GM18868 (cell line): ENCODE results near the gene PER2.
"Not testable (repeated sequence)": the region's sequence is repeated elsewhere in the genome, so short reads cannot be mapped to it uniquely, and the experiment has no call there.

ENCODE experiments used
- ATAC-seq: cut with Tn5 transposase; IDR thresholded peaks from one replicate; pipeline ENCODE4 v1.9.1; 2021; ENCODE audit warnings: mild to moderate bottlenecking, moderate library complexity; ENCODE audit not compliant: unreplicated experiment

The PER2 gene

DNA sequence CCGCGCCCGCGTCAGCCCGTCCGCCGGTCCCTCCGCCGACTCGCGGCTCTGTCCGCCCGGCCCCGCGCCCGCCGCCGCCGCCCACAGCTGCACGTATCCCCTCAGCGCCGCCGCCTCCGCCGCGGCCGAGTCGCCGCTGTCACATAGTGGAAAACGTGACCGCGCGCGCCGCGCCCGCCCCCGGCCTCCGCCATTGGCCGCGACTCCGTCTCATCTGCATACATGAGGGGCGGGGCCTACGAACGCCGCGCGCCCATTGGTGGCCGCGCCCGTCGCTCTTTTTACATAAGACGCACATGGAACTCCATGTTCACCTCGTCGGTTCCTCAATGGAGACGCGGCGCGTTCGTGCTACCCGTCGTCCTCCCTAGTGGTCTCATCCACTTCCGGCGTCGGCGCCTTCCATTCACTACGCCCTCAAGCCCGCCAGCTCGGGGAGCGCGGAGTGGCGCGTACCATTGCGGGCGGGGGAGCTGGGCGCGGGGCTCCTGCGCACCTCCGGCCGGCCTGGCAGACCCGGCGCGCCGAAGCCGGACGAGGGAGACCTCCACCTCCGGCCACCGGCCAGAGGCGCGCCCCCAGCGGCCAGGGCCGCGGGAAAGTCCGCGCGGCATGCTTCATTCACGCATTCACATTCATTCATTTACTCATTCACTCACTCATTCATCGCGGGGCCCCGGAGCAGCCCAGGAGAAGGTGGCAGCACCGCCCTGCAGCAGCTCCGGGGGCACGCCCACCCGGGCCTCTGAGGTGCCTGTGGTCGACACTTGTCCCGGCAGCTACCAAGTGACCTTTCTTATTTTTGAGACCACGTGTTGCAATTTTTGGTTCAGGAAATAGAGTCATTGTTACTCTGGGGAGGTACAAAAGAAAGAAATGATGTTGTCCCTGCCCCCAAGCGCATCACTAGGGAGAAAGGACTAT, 502 bp upstream of the PER2 start:
- peak; percentile 91 for ATAC-seq

DNA sequence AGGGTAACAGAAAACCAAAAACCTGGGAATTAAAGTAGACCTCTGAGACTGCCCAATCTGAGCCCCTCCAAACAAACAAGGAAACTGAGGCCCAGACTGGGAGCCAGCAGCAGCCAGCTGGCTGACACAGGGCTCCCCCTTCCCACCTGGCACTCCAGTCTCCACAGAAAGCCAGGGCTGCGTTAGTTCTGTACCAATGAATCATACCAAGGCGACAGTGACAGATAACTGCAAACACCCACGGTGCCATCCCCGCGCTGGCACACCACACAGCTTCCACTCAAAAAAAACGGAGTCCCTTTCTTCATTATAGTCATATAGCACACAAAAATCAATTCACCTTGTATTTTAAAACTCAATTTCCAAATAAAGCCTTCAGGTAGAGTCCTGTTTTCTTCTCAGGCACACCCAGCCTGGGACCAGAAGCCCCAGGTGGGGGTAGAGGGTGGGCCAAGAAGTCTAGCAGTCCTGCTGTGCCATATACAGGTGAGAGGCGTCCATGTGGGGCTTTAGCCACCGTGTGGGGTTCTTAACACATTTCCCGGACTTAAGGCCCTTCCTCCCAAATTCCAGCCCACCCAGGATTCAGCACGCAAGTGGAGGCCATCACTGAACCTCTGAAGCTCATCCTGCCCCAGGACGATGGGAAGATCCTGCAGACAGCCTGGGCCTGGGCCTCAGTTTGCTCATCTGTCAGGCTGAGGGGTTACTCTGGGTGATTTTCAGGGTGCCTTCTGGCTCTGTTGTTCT, 1.2 kb downstream of the PER2 start:
- no peak for ATAC-seq

DNA sequence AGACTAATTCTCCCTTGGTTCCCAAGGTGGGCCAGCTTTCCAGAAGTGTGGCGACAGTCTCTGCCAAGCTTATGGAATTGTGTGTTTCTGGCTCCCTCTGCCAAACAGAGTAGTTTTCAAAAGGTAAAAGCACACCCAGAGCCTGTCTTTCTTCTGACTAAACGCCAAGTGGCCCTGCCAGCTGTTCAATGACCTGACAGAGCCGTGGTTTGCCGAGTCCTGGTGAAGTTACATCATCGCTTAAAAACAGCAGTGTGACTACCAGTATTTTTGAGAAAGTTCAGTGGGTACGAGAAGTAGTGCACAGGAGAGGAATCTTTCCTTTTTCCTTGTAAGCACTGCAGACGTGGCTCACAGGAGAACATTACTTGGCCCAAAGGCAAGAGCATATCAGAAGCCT, 1.9 kb downstream of the PER2 start:
- no peak for ATAC-seq

DNA sequence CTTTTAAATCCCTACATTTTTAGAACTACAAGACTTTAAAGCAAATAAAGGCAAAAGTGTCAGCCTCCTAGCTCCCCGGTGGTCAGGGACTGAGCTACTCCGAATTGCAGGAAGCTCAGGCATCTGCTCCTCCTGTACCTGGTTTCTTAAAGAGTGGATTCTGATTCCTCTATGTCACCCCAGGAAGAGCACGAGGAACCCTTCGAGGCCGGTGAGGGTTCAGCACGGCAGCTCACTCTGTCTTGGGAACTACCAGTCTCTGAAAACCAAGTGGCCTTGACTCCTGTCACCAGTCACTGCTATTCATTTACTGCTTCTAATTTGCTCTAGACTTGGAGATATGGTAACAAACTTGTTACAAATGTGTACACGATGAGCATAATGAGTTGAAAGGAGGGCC, 2.3 kb downstream of the PER2 start:
- no peak for ATAC-seq

DNA sequence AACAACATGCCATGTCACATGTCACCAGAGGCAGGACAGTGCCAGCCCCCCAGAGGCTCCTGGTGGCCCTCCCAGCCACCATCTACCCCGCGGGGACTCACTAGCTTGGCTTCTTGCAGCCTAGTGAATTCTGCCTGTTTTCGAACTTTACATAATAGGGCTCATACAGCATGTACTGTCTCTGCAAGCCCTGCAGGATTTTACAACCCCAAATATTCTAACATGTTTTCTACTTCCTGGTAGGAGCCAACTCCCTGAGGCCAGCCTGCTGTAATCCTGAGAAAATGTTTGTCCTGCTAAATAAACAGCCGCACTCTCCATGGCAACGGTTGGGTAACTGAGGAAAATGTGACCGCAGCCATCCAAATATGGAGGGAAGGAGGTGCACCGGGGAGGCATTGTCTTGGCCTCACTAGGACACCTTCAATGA, 2.7 kb downstream of the PER2 start:
- ATAC-seq = no peak

GRCh38 chr2:238284802-238285515, 3.5 kb downstream of the PER2 start:
- ATAC-seq = no peak

DNA sequence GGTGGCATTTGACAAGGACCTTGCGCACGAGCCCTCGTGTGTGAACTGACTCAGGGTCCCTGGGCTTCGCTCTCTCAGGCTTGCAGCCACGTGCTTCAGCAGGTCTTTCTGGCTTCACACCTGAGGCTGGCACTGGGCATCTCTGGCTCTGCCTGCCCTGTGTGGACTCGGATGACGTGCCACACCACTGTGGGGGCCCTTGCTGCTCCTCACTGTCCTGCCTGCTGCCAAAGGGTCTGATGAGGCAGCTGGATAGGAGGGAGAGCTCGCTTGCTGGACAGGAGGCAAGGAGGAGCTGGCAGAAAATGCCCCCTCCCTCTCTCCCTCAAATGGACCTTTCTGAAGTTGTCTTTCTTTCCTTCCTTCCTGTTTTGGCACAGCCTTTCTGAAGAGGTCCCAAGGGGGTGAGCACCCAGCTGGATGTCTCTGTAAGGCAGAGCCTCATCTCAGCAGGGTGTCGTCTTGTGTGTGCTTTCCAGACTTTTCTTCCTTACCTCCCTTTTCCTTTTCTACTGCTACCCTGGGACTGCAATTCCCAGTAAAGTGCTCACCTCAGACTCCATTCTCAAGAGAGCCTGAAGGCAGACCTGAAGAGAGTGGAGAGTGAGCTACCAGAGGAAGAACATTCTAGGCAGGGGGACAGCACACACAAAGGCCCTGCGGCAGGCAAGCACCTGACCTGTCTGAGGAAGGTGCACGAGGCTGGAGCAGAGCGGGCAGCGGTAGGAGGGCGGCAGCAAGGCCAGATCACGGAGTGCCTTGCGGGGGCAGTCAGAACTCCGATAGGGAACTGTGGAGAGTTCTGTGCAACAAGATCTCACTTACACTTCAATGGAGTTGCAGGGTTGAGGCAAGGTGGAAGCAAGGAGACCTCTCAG, 5.3 kb downstream of the PER2 start:
- ATAC-seq = no peak

GRCh38 chr2:238281826-238282480, 6.5 kb downstream of the PER2 start:
- ATAC-seq = no peak

DNA sequence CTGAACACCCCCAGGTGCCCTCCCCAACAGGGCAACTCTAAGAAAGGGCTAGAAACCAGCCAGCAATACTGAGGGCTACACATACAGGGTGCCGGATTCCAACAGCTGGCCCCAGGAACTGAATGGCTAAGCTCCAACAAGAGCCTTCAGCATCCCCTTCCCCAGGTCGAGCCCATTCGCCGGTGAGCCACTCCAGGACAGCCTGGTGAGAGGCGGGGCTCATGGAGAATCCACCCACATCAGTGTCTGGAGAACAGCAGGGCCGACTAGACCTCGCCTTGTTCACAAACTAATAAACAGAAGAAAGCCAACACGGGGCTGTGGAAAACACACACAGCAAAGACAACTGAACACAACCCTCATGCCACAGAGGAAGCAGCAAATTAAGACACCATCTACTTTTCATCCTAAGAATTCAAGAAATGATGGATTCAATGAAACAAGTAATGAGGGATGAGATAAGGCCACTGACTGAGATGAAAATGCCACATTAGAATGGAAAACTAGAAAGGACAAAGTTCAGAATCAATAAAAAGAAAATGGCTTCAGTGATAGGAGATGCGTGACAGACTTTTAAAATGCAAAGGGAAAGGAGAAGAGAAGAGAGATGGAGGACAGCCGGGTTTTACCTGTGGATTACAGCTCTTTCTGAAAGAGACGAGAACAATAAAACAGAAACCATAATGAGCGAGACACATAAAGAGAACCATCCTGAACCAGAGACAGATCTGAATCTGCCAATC, 8.2 kb downstream of the PER2 start:
- no peak for ATAC-seq

- no peak for ATAC-seq
Measured at GRCh38 chr2:238279324-238279682, 9.1 kb downstream of the PER2 start.

DNA sequence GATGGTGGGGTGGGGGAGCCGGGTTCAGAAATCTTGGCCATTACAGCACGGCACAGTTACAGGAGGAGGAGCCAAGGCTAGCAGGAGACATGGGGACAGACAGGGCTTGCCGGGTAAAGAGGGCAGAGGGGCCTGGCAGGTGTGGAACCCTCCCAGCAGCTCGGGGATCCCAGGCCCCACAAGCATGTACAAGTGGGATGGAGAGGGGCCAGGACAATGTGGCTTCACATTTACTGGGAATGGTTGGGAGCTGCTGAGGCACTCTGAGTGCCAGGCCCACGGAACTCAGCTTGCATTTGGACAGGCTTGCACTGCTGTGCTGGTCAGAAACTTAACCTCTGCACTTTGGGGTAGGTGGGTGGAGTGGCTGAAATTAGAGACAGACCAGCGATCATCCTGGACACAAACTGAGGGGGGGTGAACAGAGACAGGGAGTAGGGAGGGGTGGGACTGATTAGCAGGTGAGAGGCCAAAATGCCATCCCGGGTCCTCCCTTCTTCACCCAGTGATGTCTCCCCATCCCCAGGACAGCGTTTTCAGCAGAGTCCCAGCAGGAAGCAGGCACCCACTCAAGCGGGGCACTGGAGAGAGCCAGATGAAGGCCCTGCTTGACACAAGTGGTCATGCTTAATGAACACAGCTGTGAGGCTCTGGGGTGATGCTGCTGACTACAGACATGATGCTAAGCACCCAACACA, 9.6 kb downstream of the PER2 start:
- no peak for ATAC-seq

GRCh38 chr2:238277695-238278094, 10.7 kb downstream of the PER2 start:
- no peak for ATAC-seq

- ATAC-seq = no peak
Measured at GRCh38 chr2:238274152-238274865, 14.1 kb downstream of the PER2 start.

DNA sequence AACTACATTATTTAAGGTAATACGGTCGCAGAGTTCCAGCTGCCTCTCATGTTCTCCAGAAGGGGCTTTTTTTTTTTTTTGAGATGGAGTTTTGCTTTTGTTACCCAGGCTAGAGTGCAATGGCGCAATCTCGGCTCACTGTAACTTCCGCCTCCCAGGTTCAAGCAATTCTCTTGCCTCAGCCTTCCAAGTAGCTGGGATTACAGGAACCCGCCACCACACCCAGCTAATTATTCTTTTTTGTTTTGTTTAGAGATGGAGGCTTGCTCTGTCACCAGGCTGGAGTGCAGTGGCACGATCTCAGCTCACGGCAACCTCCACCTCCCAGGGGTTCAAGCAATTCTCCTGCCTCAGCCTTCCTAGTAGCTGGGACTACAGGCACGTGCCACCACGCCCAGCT, 15.0 kb downstream of the PER2 start:
- ATAC-seq = not testable (repeated sequence)

- no peak for ATAC-seq
Measured at GRCh38 chr2:238272156-238272555, 16.3 kb downstream of the PER2 start.

DNA sequence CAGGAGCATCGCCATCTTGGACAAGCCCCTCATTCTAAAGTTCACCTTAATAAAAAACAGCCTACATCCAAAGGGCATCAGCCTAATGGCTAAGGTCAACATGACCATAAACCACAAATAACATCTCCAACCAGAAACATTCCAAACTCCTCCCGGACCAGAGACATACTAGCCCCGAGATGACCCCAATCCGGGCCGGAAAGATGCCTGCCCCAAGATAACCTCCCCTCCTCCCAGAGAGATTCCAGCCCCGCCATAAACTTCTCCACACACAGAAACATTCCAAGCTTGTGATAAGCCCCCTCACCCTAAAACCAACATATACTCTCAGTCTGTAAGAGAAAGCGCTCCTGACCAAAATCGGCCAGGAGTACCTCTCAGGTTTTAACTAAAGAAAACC, 16.7 kb downstream of the PER2 start:
- not testable (repeated sequence) for ATAC-seq

DNA sequence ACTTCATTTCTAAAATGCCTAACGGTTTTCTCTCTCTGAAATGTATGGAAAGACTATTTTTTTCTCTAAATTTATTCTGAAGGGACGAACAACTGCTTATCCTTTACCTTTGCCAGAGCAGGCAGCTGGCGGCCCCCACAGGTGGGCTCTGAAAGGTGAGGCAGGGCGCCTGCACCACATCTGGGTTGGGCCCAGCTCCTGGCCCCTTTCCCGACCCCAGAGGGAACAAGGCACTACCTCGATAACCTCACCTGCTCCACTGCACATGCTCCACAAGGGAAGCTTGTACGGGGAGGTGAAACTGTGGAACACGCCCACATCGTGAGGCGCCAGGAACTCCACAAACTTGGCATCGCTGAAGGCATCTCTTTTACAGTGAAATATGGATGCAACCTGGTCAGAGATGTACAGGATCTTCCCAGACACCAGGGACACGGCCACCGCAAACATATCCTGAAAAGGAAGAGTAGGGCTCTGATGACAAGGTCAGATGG, 17.3 kb downstream of the PER2 start:
- ATAC-seq = no peak

- ATAC-seq = no peak
Measured at GRCh38 chr2:238270606-238271005, 17.8 kb downstream of the PER2 start.
